Bone marrow (tissue), 2 donors: Measurements from ENCODE around the gene IFT81.

Experiments
- DNase-seq, 2 donors: peaks; one replicate each; lab custom pipeline; 2025; lab: John Stamatoyannopoulos, UW

IFT81 gene

GRCh38 chr12:110149086-110149660, 25.0 kb downstream of the IFT81 start:
- no peak for DNase-seq

- DNase-seq = no peak
These were observed 32.6 kb downstream of the IFT81 start for GRCh38 chr12:110156766-110157165.

- no peak for DNase-seq
These were observed 33.4 kb downstream of the IFT81 start for GRCh38 chr12:110157539-110157938.

GRCh38 chr12:110159671-110160245, 35.6 kb downstream of the IFT81 start:
- DNase-seq = no peak

GRCh38 chr12:110165540-110166159, 41.5 kb downstream of the IFT81 start:
- DNase-seq = no peak

DNA sequence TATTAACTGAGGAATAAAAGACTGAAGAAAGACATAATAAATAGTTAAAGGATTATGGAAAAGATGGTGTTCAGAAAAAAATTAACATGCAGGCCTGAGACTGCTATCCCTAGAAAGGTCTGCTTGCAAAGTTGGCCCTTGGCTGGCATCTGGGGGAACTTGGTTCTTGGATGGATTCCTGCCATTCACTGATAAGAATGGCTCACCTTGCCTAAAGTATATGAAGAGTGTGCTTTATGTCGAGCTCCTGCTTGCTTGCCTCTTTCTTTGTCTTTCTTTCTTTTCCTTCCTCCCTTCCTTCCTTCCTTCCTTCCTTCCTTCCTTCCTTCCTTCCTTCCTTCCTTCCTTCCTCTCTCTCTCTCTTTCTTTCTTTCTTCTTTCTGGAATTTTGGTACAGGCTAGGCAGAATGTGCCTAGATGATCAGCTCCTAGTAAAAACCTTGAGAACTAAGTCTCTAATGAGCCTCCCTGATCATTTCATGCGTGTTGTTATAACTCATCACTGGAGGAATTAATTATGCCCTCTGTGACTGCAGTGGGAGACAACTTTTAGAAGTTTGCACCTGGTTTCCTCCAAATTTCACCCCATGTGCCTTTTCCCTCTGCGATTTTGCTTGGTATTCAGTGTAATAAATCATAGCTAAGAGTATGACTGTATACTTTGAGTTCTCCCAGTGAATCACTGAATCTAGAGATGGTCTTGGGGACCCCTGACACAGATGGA, 44.7 kb downstream of the IFT81 start:
- no peak for DNase-seq

DNA sequence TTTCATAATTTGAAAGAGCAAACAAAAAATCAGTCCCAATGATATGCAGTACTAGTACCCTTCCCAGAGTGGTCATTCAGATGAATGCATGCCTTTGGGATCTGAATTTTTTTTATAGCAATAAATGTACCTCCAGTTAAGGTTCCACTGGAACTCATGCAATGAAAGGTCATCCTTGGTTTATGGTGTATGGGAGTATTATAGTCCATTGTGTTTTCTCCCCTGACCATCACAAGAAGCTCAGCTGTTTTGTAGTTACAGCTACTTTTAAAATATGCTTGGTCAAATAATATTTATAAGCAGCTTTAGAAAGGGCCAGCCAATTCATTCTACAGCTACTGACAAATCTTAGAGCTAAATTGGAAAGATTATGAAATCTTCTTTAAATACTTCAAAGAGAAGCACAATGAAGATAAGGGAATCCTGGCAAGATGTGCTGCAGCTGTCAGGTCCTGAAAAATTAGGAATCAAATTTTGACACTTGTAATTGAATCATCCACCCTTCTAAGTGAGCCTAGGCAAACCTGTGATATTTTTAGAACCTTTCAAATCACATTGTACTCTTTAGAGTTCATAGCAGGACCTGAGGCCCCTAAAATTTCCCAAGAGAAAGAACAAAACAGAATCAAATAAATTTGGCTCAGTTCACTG, 46.5 kb downstream of the IFT81 start:
- no peak for DNase-seq

DNA sequence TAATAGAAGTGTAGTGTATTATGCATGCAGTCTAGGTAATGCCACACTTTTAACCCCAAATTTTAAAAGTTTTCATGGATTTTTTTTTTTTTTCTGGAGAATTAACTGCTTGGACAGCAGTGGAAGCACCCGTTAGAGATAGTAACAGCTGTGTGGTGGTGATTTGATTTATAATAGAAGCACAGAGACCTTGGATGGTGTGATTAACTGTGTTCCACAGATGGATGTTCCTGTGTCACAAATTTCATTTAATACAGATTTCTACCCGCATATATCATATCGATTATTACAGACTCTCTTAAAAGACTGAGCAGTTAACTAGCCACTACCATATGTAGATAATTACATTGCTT, 47.0 kb downstream of the IFT81 start:
- no peak for DNase-seq

- DNase-seq = no peak
These were observed 47.5 kb downstream of the IFT81 start for GRCh38 chr12:110171636-110172035.

GRCh38 chr12:110174373-110174996, 50.3 kb downstream of the IFT81 start:
- DNase-seq = no peak

GRCh38 chr12:110175201-110175600, 51.0 kb downstream of the IFT81 start:
- DNase-seq = no peak

GRCh38 chr12:110176745-110177144, 52.6 kb downstream of the IFT81 start:
- no peak for DNase-seq

DNA sequence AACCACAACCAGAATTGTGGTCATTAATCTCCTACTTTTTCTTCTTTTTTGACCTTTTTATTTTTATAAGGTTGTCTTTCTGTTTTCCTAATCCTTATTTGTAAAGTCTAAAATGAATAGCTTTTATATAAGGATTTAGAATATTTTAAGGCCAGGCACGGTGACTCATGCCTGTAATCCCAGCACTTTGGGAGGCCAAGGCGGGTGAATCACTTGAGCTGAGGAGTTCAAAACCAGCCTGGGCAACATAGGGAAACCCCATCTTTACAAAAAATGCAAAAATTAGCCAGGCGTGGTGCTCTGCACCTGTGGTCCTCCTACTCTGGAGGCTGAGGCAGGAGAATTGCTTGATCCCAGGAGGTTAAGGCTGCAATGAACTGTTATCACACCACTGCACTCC, 55.1 kb downstream of the IFT81 start:
- DNase-seq = no peak

GRCh38 chr12:110180591-110181005, 56.4 kb downstream of the IFT81 start:
- DNase-seq = no peak

GRCh38 chr12:110182281-110182680, 58.1 kb downstream of the IFT81 start:
- DNase-seq = no peak

DNA sequence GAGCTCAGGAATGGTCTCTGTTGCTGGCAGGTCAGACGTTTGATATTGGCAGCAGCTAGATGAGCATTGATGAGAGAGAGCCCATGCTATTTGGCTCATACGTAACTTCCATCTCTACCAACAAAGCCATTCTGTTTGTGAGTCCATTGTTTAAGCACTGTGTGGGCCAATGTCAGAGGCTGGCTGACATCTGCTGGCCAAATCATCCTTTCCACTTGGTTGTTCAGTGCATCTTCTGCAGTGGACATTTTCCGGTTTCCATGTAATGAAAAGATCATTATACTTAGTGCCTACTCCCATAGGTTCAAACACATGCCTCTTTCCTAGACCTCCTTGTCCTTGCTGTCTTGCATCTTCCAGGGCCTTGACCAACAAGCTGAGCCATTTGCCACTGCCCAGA, 59.2 kb downstream of the IFT81 start:
- no peak for DNase-seq

DNA sequence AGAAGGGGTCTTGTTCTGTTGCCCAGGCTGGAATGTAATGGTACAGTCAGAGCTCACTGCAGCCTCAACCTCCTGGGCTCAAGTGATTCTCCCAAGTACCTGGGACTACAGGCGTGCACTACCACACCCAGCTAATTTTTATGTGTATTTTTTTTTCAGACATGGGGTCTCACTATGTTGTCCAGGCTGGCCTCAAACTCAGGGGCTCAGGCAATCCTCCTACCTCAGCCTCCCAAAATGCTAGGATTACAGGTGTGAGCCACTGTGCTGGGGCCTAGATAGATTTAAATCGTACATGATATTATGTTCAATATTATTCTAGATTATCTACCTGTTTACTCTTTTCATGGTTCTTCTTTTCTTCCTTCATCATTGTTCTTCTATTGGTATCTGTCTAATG, 61.5 kb downstream of the IFT81 start:
- DNase-seq = no peak

DNA sequence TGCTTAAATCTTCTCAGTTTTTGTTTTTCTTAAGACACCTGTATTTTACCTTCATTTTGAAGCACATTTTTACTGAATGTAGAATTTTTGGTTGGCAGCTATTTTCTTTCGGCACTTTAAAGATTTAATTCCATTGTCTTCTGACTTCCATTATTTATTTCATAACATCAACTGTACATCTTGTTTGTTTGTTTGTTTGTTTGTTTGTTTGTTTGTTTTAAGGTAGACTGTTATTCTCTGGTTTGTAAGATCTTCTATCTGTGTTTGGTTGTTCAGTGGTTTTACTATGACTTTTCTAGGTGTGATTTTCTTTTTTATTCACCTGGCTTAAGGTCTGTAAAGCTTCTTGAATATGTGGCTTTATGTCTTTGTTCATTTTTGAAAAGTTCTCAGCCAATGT, 61.9 kb downstream of the IFT81 start:
- DNase-seq = no peak

GRCh38 chr12:110193196-110193595, 69.0 kb downstream of the IFT81 start:
- DNase-seq = no peak

- DNase-seq = no peak
These were observed 72.8 kb downstream of the IFT81 start for GRCh38 chr12:110197003-110197402.

- no peak for DNase-seq
These were observed 74.2 kb downstream of the IFT81 start for GRCh38 chr12:110198386-110198785.
